ENCODE results near the gene DNHD1.

- TF ChIP-seq CTCF (IDR thresholded peaks at IDR 0.05; ENCODE audit: insufficient read depth, low read length) (no peak), POLR2AphosphoS5 (IDR thresholded peaks at IDR 0.05; ENCODE audit: low read depth) (no peak), REST (IDR thresholded peaks at IDR 0.05; ENCODE audit: insufficient replicate concordance, low read depth) (no peak)
These were observed 66.6 kb downstream of the DNHD1 start for GRCh38 chr11:6563667-6564066.
